Muscle layer of duodenum (tissue), 2 donors: Measurements from ENCODE around the gene P4HTM.

Experiments used
- H3K27ac ChIP-seq: one replicate; pipeline ENCODE4 v1.7.0; 2013; ENCODE audit warnings: mild to moderate bottlenecking, low read length
- H3K27me3 ChIP-seq: one replicate; pipeline ENCODE4 v1.7.0; 2013; ENCODE audit warnings: low read depth, mild to moderate bottlenecking, control low read depth, low read length
- H3K36me3 ChIP-seq, 2 donors: one replicate each; pipeline ENCODE4 v1.7.0; 2013; ENCODE audit warnings: low read length in 2 of 2, control low read depth in 1 of 2, mild to moderate bottlenecking in 1 of 2; ENCODE audit not compliant: insufficient read depth in 2 of 2, control insufficient read depth in 1 of 2
- H3K4me1 ChIP-seq, 2 donors: one replicate each; pipeline ENCODE4 v1.7.0; 2013; ENCODE audit warnings: low read length in 2 of 2, mild to moderate bottlenecking in 2 of 2, control low read depth in 1 of 2, moderate library complexity in 1 of 2; ENCODE audit not compliant: insufficient read depth in 2 of 2, control insufficient read depth in 1 of 2
- H3K4me3 ChIP-seq, 2 donors: one replicate each; pipeline ENCODE4 v1.7.0; 2013; ENCODE audit warnings: low read length in 2 of 2, low read depth in 1 of 2, mild to moderate bottlenecking in 1 of 2
- H3K9me3 ChIP-seq, 2 donors: one replicate each; pipeline ENCODE4 v1.7.0; 2013; ENCODE audit warnings: low read length in 2 of 2, control low read depth in 1 of 2, mild to moderate bottlenecking in 1 of 2; ENCODE audit not compliant: control insufficient read depth in 1 of 2
- donor health status: healthy.

P4HTM gene

DNA sequence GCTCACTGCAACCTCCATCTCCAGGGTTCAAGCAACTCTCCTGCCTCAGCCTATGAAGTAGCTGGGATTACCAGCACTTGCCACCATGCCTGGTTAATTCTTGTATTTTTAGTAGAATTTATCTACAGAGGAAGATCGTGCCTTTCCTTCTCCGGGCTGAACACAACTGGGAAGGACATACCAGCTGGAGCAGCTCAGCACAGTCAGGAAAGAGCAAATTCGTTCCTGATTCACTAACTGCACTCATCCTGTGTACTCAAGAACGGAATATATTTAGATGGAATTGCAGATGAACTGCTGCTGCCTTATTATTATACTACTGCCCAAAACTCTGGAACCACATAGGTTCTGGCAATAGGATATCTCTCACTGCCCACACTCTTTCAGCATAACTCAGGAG, 27.1 kb upstream of the P4HTM start:
- H3K4me1 ChIP-seq: no peaks in the 10 kb centered on the region
- no peaks in the 10 kb centered on the region for H3K27me3 ChIP-seq
- H3K9me3 ChIP-seq: no peaks in the 10 kb centered on the region
- H3K4me3 ChIP-seq: no peak overlapping the region
- peaks cover 39 to 44% of the 10 kb centered on the region in 2 donors for H3K36me3 ChIP-seq
- H3K27ac ChIP-seq: no peak overlapping the region

- H3K27me3 ChIP-seq: no peaks in the 10 kb centered on the region
- no peak overlapping the region for H3K27ac ChIP-seq
- no peak overlapping the region for H3K4me3 ChIP-seq
- no peaks in the 10 kb centered on the region for H3K4me1 ChIP-seq
- peaks cover 42 to 45% of the 10 kb centered on the region in 2 donors for H3K36me3 ChIP-seq
- H3K9me3 ChIP-seq: no peaks in the 10 kb centered on the region
Measured at GRCh38 chr3:48963591-48963990, 26.4 kb upstream of the P4HTM start.

- Histone ChIP-seq H3K4me3 (no peak overlapping the region), H3K36me3 (peaks cover 52 to 70% of the 10 kb centered on the region in 2 donors), H3K27me3 (no peaks in the 10 kb centered on the region), H3K27ac (no peak overlapping the region), H3K9me3 (no peaks in the 10 kb centered on the region), H3K4me1 (no peaks in the 10 kb centered on the region)
Measured at GRCh38 chr3:48966367-48966766, 23.7 kb upstream of the P4HTM start.

DNA sequence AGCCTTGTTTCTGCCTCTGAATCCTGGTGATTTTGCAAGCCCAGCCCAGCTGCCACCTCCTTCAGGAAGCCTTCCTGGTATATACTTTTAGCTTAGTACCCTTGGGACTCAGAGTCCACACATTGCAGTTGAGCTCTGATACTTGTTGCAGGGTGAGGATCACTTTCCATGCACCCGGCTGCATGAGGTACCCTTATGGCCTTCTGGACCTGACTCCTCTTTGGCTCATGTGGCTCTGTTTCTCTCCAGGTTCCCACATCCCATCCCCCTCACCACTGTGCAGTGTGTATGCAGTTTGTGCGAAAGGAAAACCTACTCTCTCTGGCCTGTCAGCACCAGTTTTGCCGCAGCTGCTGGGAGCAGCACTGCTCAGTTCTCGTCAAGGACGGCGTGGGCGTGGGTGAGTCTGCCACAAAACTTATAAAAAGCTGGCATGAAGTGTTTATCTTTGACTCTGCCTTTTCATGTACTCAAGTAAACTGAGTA, 23.1 kb upstream of the P4HTM start:
- no peaks in the 10 kb centered on the region for H3K27me3 ChIP-seq
- H3K4me3 ChIP-seq: no peak overlapping the region
- no peak overlapping the region for H3K27ac ChIP-seq
- H3K4me1 ChIP-seq: no peaks in the 10 kb centered on the region
- H3K36me3 ChIP-seq: peaks cover 54 to 76% of the 10 kb centered on the region in 2 donors
- no peaks in the 10 kb centered on the region for H3K9me3 ChIP-seq

- Histone ChIP-seq H3K36me3 (peaks cover 67 to 95% of the 10 kb centered on the region in 2 donors), H3K4me3 (no peak overlapping the region), H3K4me1 (no peaks in the 10 kb centered on the region), H3K9me3 (no peaks in the 10 kb centered on the region), H3K27ac (no peak overlapping the region), H3K27me3 (no peaks in the 10 kb centered on the region)
Measured at GRCh38 chr3:48970586-48970985, 19.5 kb upstream of the P4HTM start.

DNA sequence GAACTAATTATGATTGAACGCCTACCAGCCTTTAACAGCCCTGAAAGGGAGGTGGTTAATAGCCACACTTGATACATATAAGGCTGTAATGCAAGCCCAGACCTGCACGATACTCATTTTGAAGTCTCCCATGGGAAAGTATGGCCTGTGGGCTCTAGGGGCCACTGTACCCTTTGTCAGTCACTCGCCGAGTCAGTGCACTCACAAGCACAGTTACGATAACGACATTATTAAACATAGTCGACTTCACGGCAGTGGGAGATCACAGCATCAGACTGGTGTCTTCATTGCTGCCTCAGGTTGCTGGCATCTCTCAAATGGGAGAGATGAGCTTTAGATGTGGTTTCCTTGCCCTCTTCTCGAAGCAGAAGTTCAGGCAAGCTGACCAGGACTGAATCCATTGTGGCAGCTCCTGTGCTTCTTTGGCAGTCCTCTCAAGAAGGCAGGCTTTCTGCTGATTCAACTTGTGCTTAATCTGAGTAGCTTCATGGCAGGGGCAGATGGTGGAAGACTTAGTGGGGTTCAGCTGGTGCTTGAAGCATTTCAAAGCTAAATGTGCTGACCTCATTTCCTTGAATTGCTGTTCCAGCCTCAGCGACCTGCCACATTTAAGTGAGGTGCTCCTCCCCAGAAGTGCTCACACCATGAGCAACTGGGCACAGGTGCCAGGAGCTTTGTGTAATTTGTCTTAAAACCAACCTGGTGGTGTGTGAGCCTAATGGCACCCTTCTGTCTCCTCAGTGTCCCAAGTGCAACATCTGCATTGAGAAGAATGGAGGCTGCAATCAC, 15.8 kb upstream of the P4HTM start:
- no peaks in the 10 kb centered on the region for H3K9me3 ChIP-seq
- no peak overlapping the region for H3K4me3 ChIP-seq
- H3K36me3 ChIP-seq: peaks cover 59 to 90% of the 10 kb centered on the region in 2 donors
- H3K27ac ChIP-seq: no peak overlapping the region
- no peaks in the 10 kb centered on the region for H3K4me1 ChIP-seq
- no peaks in the 10 kb centered on the region for H3K27me3 ChIP-seq

- Histone ChIP-seq H3K4me3 (no peak overlapping the region), H3K9me3 (no peaks in the 10 kb centered on the region), H3K36me3 (peaks cover 69 to 89% of the 10 kb centered on the region in 2 donors), H3K27ac (no peak overlapping the region), H3K4me1 (no peaks in the 10 kb centered on the region), H3K27me3 (no peaks in the 10 kb centered on the region)
Measured at GRCh38 chr3:48979451-48979850, 10.6 kb upstream of the P4HTM start.

DNA sequence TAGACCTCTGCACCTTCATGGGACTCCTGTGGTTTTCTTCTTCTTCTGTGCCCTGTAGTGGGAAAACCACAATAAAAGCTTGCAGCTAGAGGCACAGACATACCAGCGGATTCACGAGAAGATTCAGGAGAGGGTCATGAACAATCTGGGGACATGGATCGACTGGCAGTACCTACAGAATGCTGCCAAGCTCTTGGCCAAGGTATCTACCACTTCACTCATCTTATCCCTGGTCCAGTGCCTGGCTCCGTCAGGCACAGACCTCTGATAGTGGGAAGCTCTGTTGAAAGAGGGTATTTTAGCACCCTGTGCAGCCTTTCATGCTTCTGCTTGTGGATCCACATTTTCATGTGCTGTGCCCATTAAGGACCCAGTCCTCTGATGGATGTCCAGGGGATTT, 9.7 kb upstream of the P4HTM start:
- Histone ChIP-seq H3K27ac (no peak overlapping the region), H3K4me3 (no peak overlapping the region), H3K36me3 (peaks cover 64 to 87% of the 10 kb centered on the region in 2 donors), H3K9me3 (no peaks in the 10 kb centered on the region), H3K4me1 (no peaks in the 10 kb centered on the region), H3K27me3 (no peaks in the 10 kb centered on the region)

DNA sequence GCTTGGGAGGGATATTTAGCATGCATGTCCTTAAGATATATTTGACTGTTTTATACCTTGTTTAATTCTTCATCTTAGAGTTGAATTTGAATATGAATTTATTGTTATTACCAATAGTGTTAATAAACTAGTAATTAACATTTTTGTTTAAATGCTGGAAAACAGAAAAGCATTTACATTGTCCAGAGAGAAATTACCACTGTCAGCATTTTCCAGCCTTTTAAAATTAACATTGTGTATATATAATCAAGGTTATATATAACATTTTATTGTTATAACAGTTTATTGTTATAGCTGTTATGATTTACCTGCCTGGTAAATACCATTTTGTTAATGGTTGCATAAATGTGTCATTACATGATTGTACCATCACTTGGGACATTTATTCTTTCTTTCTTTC, 8.0 kb upstream of the P4HTM start:
- H3K36me3 ChIP-seq: peaks cover 68 to 75% of the 10 kb centered on the region in 2 donors
- no peaks in the 10 kb centered on the region for H3K9me3 ChIP-seq
- H3K27ac ChIP-seq: no peak overlapping the region

DNA sequence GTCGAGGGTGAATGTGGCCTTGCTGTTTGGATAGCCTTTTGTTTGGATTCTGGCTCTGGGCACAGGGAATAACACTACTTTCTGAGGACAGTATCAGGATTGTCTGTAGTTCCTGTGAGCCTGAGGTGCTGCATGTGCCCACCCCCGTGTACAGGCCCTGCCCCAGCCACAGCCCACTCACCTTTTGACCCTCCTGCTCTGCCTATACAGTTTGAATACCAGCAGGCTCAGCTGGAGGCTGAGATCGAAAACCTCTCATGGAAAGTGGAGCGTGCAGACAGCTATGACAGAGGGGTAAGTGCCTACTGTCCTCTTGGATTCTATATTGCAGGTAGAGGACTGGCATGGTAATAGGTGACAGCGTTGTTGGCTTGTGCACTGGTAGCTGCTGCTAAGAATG, 7.4 kb upstream of the P4HTM start:
- no peaks in the 10 kb centered on the region for H3K27me3 ChIP-seq
- H3K4me3 ChIP-seq: no peak overlapping the region
- H3K36me3 ChIP-seq: peaks cover 66 to 68% of the 10 kb centered on the region in 2 donors
- no peaks in the 10 kb centered on the region for H3K9me3 ChIP-seq
- H3K4me1 ChIP-seq: no peaks in the 10 kb centered on the region
- no peak overlapping the region for H3K27ac ChIP-seq

More for the DNA sequence above, 8.0 kb upstream of the P4HTM start:
- H3K4me1 ChIP-seq: no peaks in the 10 kb centered on the region
- H3K4me3 ChIP-seq: no peak overlapping the region
- no peaks in the 10 kb centered on the region for H3K27me3 ChIP-seq

DNA sequence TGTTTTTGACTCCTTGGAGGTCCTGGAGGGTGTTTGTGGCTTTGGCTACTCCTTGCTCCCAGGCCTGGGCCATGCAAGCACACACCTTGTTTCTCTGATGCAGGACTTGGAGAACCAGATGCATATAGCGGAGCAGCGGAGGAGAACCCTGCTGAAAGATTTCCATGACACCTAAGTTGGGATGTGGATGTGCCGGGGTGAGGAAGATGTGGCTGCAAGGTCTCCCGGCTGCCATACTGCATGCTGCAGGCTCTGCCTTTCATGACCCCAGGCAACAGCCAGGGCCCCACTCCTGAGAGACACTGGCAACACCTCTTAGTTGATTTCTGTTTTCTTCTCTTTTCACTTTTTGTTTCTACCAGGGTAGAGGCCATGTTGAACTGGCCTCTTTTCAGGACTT, 6.9 kb upstream of the P4HTM start:
- Histone ChIP-seq H3K27ac (no peak overlapping the region), H3K36me3 (peaks cover 62 to 64% of the 10 kb centered on the region in 2 donors), H3K9me3 (no peaks in the 10 kb centered on the region), H3K4me1 (no peaks in the 10 kb centered on the region), H3K27me3 (no peaks in the 10 kb centered on the region), H3K4me3 (no peak overlapping the region)

GRCh38 chr3:48984663-48985062, 5.4 kb upstream of the P4HTM start:
- H3K27me3 ChIP-seq: no peaks in the 10 kb centered on the region
- H3K9me3 ChIP-seq: no peaks in the 10 kb centered on the region
- no peak overlapping the region for H3K27ac ChIP-seq
- no peak overlapping the region for H3K4me3 ChIP-seq
- H3K4me1 ChIP-seq: peaks cover 5 to 7% of the 10 kb centered on the region in 2 donors
- H3K36me3 ChIP-seq: peaks cover 53 to 55% of the 10 kb centered on the region in 2 donors
